ENCODE measurements around the gene ATF6.
"Not testable (repeated sequence)": the region's sequence is repeated elsewhere in the genome, so short reads cannot be mapped to it uniquely, and the experiment has no call there.

Gene ATF6

GRCh38 chr1:161736335-161736969 is 29.7 kb upstream of the ATF6 start:
- no peak for DNase-seq

DNA sequence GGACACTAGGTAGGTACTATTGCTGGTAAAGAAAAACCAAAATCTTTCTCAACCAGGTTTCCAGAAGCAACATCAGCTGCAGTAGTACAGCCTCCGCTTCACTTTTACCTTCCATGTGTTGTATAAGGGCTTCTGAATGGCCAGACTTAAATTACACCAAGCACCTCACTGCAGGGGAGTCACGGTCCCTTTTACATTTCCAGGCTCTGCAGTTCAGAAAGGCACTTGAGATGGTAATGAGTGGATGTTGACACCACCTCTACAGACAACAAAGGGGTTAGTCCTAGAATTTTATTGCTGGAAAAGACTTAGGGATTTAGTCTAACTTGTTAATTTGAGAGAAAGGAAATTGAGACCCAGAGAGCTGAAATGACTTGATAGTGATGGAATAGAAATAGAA is 28.5 kb upstream of the ATF6 start:
- no peak for DNase-seq

DNA sequence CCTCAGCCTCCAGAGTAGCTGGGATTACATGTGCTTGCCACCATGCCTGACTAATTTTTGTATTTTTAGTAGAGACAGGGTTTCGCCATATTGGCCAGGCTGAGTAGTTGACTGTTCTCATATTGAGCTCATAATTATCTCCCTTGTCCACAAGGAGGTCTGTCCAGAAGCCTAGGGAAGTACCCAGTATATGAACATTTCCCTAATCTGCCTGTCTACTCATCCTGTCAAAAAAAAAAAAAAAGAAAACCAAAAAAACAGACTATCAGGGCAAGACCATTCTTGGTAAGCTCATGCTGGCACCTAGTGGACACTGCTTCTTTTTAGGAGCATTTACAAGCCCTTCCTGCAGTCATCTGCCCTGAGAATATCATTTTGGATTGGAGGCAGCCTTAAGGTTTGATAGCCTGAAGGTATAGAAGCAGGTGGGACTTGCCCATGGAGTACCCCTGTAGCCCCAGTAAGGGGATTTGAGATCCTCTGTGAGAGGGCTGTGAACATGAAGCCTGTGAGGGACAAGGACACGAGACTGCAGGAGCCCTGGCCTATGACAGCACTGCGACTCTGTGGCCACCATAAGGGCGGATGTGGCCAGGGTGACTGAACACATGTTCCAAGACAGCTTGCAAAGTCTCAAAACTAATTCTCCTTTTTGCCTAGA is 27.4 kb upstream of the ATF6 start:
- no peak for DNase-seq

DNA sequence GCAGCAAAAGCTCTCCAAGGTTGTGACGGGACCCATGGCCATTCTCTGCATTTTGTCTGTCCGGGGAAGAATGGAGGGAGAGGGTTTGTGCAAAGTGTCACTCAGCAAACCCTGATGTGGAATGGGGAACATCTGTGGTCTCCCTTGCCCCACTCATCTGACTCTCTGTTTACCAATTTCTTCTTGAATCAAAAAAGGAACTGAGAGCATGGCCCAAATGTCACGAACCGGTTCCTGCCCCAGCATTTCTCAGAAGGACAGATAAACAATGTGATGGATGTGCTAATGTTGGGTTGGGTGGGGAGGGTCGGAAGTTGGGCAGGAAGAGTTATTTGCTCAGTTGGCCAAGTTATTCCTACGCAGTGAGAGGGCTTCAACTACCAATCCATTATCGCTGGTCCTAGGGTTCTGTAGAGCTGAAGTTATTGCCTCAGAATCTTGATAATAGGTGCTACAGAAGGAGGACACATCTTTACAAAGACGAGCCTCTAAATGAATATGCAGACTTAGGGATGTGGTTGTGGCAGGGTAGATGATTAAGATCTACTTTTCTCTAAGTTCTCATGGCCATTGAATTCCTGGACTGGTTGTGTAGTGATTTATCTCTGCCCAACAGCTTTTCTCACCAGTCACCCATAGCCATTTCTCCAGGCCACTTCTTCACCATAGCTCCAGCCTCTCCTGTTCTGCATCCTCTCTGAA is 26.1 kb upstream of the ATF6 start:
- no peak for DNase-seq

- DNase-seq, result no peak
These were observed 25.2 kb upstream of the ATF6 start for GRCh38 chr1:161740921-161741320.

DNA sequence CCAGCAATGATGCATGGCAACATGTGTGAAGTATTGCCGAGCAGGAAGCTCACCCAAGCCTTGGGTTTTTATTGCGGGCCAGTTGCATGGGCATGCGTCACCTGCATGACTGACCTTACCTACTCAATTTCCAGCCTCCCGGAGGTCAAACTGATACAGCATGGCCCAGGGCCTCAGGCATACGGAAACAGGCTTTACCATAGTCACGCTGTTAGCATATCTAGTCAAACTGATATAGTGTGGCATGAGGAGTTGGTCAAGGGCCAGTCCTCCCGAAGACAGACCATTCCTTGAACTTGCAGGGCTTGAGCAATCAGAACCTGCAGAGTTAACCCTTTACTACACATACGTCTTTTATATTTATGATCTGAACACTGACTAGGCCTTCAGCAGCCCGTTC is 22.9 kb upstream of the ATF6 start:
- DNase-seq, result no peak

DNA sequence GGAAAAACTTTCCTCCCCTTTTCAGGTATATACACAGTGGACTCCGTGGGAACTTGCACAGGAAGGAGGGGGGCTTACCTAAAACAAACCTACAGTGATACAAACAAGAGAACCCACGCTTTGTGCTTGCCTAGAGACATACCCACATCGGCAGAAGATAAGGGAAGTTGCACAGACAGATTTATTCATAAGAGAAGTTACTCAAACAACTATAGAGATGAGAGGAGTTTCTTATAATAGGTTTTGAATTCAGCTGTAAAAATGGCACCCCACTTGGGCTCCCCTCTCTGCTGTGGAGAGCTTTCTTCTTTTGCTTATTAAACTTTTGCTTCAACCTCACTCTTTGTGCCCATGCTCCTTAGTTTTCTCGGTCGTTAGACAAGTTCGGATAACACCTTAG is 18.3 kb upstream of the ATF6 start:
- no peak for DNase-seq

DNA sequence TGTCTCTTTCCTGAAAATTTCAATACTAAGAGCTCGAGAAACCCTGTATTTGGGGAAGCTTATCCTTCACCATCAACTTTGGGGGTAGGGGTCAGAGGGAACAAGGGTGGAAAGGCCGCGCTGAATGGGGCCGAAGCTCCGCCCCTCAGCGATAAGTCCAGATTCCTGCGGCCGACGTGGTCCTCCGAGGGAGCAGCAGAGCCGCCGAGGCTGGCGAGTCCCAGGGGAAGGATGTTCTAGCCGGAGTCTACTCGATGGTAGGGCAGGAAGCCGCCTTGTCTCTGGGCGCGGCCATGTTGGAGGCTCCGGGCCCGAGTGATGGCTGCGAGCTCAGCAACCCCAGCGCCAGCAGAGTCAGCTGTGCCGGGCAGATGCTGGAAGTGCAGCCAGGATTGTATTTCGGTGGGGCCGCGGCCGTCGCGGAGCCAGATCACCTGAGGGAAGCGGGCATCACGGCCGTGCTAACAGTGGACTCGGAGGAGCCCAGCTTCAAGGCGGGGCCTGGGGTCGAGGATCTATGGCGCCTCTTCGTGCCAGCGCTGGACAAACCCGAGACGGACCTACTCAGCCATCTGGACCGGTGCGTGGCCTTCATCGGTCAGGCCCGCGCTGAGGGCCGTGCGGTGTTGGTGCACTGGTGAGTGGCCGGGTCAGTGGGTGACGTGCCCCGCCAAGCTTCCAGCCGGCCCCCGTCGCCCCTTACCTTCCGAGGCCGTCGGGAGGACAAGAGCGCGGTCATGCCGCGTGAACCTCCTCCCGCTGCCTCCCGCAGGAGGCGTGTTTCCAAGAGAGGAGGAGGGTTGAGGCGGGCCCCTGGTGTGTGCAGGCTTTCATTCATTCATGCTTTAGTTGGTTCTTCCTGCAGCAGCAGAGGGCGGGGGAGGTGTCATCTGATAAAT is 16.4 kb upstream of the ATF6 start, which contains the start of gene DUSP12:
Gene DUSP12, plus strand, starts transcription at position 278 of the 899 bp plus-strand sequence. Its CDS starts 16 bp downstream, at position 294.
- DNase-seq, result peak; percentile 98

GRCh38 chr1:161763522-161764098 is 2.5 kb upstream of the ATF6 start:
- no peak for DNase-seq

- DNase-seq, result no peak
These were observed 2.3 kb downstream of the ATF6 start for GRCh38 chr1:161768461-161768860.

GRCh38 chr1:161768986-161769672 is 3.0 kb downstream of the ATF6 start:
- DNase-seq, result no peak

DNA sequence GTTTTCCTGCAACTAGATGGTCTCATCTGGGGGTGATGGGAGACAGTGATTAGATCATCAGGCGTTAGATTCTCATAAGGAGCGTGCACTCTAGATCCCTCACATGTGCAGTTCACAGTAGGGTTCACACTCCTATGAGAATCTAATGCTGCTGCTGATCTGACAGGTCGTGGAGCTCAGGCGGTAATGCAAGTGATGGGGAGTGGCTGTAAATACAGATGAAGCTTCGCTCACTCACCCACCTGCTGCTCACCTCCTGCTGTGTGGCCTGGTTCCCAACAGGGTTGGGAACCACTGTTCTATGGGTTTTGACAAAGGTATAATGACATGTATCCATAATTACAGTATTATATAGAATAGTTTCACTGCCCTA is 3.5 kb downstream of the ATF6 start:
- DNase-seq, result not testable (repeated sequence)

DNA sequence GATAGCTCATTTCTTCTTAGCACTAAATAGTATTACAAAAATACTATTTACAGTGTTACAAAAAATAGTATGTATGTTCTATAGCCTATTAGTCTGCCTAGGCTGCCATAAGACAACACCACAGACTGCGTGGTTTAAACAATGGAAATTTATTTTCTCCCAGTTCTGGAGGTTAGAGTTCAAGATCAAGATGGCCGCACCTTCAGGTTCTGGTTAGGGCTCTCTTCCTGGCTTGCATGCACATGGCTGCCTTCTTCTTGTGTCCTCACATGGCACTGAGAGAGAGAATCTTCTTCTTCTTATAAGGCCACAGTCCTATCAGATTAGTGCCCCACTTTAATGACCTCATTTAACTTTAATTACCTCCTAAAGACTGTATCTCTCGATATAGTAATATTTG is 4.1 kb downstream of the ATF6 start:
- no peak for DNase-seq

DNA sequence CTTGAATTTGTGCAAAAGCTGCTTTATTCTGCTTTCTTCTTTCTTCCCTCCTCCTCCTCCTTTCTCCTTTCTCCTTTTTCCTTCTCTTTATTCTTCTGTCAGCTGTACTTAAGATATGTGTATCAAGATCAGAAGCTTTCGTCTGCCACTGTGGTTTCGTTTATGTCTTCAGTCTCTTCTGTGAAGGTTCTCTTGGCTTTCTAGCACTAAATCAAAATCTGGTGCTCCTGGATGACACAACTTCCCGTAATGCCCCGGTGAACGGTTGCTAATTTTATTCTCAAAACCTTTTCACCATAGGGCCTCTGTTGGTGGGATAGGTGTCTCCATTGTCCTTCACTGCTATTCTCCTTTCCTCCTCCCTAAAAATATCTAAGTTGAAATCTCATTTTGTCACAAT is 5.0 kb downstream of the ATF6 start:
- no peak for DNase-seq

GRCh38 chr1:161771973-161772372 is 5.9 kb downstream of the ATF6 start:
- no peak for DNase-seq

- no peak for DNase-seq
These were observed 6.3 kb downstream of the ATF6 start for GRCh38 chr1:161772397-161772796.

DNA sequence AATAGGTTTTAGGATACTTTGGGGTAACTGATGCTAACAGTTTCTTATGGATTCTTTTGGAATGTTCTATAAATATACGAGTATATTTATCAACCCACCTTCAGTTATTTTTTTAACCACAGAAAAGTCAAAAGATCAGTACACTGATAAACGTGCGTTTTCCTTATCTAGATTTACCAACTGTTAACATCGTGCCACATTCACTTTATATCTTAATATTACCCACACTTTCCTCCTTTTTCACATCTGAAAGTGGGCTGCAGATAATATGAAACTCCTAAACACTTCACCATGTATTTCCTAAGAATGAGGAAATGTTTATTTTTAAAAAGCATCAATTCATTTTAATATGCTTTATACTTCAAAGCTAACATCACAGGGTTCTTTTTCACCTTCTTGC is 7.7 kb downstream of the ATF6 start:
- DNase-seq, result no peak

GRCh38 chr1:161777261-161777660 is 11.1 kb downstream of the ATF6 start:
- DNase-seq, result no peak

GRCh38 chr1:161778522-161778921 is 12.4 kb downstream of the ATF6 start:
- no peak for DNase-seq

- DNase-seq, result no peak
These were observed 13.3 kb downstream of the ATF6 start for GRCh38 chr1:161779393-161779792.

GRCh38 chr1:161781995-161782394 is 15.9 kb downstream of the ATF6 start:
- no peak for DNase-seq

DNA sequence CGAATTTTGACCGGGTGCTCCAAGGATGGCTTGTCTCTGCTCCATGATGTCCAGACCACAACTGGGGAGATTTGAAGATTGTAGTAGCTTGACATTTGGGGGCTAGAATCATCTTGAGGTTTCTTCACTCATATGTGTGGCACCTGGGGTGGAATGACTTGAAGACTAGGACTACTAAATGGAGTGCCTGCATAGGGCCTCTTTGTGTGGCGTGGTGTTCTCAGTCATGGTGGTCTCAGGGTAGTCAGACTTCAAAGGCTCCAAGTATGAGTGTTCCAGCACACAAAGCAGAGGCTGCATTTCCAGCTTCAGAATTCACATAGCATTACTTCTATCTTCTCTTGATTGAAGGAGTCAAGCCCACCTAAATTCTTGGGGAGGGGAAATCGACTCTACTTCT is 16.8 kb downstream of the ATF6 start:
- no peak for DNase-seq

Measured in retina (tissue), 1 donor.